ENCODE results near the gene SLCO4C1. TPM values are rescaled to one million over a fixed set of nuclear protein-coding genes. Genes with fewer than 3 reads are reported as not detected.

The SLCO4C1 gene
- total RNA-seq, 1 experiment from 2014 or later = not detected

- H3K27me3 ChIP-seq = 0 out of 2 replicates have a peak, but pooled peaks cover 2% of the 10 kb centered on the region
- no peaks in the 10 kb centered on the region for H3K36me3 ChIP-seq
- no peak overlapping the region for H3K4me3 ChIP-seq
- DNase-seq = no peak
- no peaks in the 10 kb centered on the region for H3K9me3 ChIP-seq
These were observed 9.6 kb downstream of the SLCO4C1 start for GRCh38 chr5:102286476-102286875.

- Histone ChIP-seq H3K9me3 (no peaks in the 10 kb centered on the region), H3K27me3 (0 out of 2 replicates have a peak, but pooled peaks cover 2% of the 10 kb centered on the region), H3K4me3 (no peak overlapping the region), H3K36me3 (no peaks in the 10 kb centered on the region)
- DNase-seq = no peak
These were observed 12.8 kb downstream of the SLCO4C1 start for GRCh38 chr5:102283102-102283797.

- no peaks in the 10 kb centered on the region for H3K36me3 ChIP-seq
- H3K27me3 ChIP-seq = 0 out of 2 replicates have a peak, but pooled peaks cover 2% of the 10 kb centered on the region
- DNase-seq = no peak
- H3K4me3 ChIP-seq = no peak overlapping the region
- no peaks in the 10 kb centered on the region for H3K9me3 ChIP-seq
These were observed 16.4 kb downstream of the SLCO4C1 start for GRCh38 chr5:102279711-102280110.

- no peak for DNase-seq
- Histone ChIP-seq H3K27me3 (no peaks in the 10 kb centered on the region), H3K9me3 (no peaks in the 10 kb centered on the region), H3K4me3 (no peak overlapping the region), H3K36me3 (no peaks in the 10 kb centered on the region)
These were observed 17.9 kb downstream of the SLCO4C1 start for GRCh38 chr5:102278231-102278630.

- Histone ChIP-seq H3K9me3 (no peaks in the 10 kb centered on the region), H3K4me3 (no peak overlapping the region), H3K36me3 (no peaks in the 10 kb centered on the region), H3K27me3 (no peaks in the 10 kb centered on the region)
- DNase-seq = no peak
These were observed 18.9 kb downstream of the SLCO4C1 start for GRCh38 chr5:102277144-102277543.

- Histone ChIP-seq H3K4me3 (no peak overlapping the region), H3K27me3 (no peaks in the 10 kb centered on the region), H3K9me3 (no peaks in the 10 kb centered on the region), H3K36me3 (no peaks in the 10 kb centered on the region)
- DNase-seq = no peak
These were observed 24.3 kb downstream of the SLCO4C1 start for GRCh38 chr5:102271759-102272158.

GRCh38 chr5:102270036-102270435 lies 26.0 kb downstream of the SLCO4C1 start:
- no peak overlapping the region for H3K4me3 ChIP-seq
- DNase-seq = no peak
- H3K9me3 ChIP-seq = no peaks in the 10 kb centered on the region
- H3K27me3 ChIP-seq = no peaks in the 10 kb centered on the region; the same call in 1 of the 2 replicates
- H3K36me3 ChIP-seq = no peaks in the 10 kb centered on the region

GRCh38 chr5:102262688-102263087 lies 33.4 kb downstream of the SLCO4C1 start:
- Histone ChIP-seq H3K4me3 (no peak overlapping the region), H3K27me3 (no peaks in the 10 kb centered on the region; the same call in 1 of the 2 replicates), H3K9me3 (no peaks in the 10 kb centered on the region), H3K36me3 (no peaks in the 10 kb centered on the region)
- no peak for DNase-seq

- DNase-seq = no peak
- H3K27me3 ChIP-seq = no peaks in the 10 kb centered on the region
- no peak overlapping the region for H3K4me3 ChIP-seq
These were observed 46.7 kb downstream of the SLCO4C1 start for GRCh38 chr5:102249381-102249780.

GRCh38 chr5:102243213-102243612 lies 52.9 kb downstream of the SLCO4C1 start:
- DNase-seq = no peak
- no peaks in the 10 kb centered on the region for H3K36me3 ChIP-seq
- no peak overlapping the region for H3K4me3 ChIP-seq
- no peaks in the 10 kb centered on the region for H3K9me3 ChIP-seq
- H3K27me3 ChIP-seq = 0 out of 2 replicates have a peak, but pooled peaks cover 4% of the 10 kb centered on the region

More at GRCh38 chr5:102249381-102249780, 46.7 kb downstream of the SLCO4C1 start:
- H3K36me3 ChIP-seq = no peaks in the 10 kb centered on the region
- H3K9me3 ChIP-seq = no peaks in the 10 kb centered on the region

GRCh38 chr5:102241809-102242421 lies 54.2 kb downstream of the SLCO4C1 start:
- no peaks in the 10 kb centered on the region for H3K9me3 ChIP-seq
- DNase-seq = no peak
- no peaks in the 10 kb centered on the region for H3K36me3 ChIP-seq
- H3K4me3 ChIP-seq = no peak overlapping the region
- 0 out of 2 replicates have a peak, but pooled peaks cover 4% of the 10 kb centered on the region for H3K27me3 ChIP-seq

GRCh38 chr5:102231693-102232619 lies 64.1 kb downstream of the SLCO4C1 start:
- DNase-seq = no peak
- no peaks in the 10 kb centered on the region for H3K27me3 ChIP-seq
- H3K36me3 ChIP-seq = no peaks in the 10 kb centered on the region
- no peaks in the 10 kb centered on the region for H3K9me3 ChIP-seq
- H3K4me3 ChIP-seq = no peak overlapping the region

- no peaks in the 10 kb centered on the region for H3K36me3 ChIP-seq
- H3K27me3 ChIP-seq = no peaks in the 10 kb centered on the region
- no peaks in the 10 kb centered on the region for H3K9me3 ChIP-seq
- DNase-seq = no peak
- no peak overlapping the region for H3K4me3 ChIP-seq
These were observed 66.4 kb downstream of the SLCO4C1 start for GRCh38 chr5:102229685-102230084.

- Histone ChIP-seq H3K27me3 (no peaks in the 10 kb centered on the region), H3K36me3 (no peaks in the 10 kb centered on the region), H3K4me3 (no peak overlapping the region), H3K9me3 (peaks cover 6% of the 10 kb centered on the region; the same call in 1 of the 2 replicates)
- DNase-seq = no peak
These were observed 69.8 kb downstream of the SLCO4C1 start for GRCh38 chr5:102226321-102226720.

GRCh38 chr5:102223542-102224477 lies 72.3 kb downstream of the SLCO4C1 start:
- H3K9me3 ChIP-seq = peaks cover 6% of the 10 kb centered on the region; the same call in 1 of the 2 replicates
- H3K27me3 ChIP-seq = no peaks in the 10 kb centered on the region
- no peaks in the 10 kb centered on the region for H3K36me3 ChIP-seq
- DNase-seq = no peak
- no peak overlapping the region for H3K4me3 ChIP-seq

- no peaks in the 10 kb centered on the region for H3K36me3 ChIP-seq
- H3K27me3 ChIP-seq = no peaks in the 10 kb centered on the region
- H3K4me3 ChIP-seq = no peak overlapping the region
- DNase-seq = no peak
- H3K9me3 ChIP-seq = peaks cover 6% of the 10 kb centered on the region; the same call in 1 of the 2 replicates
These were observed 73.3 kb downstream of the SLCO4C1 start for GRCh38 chr5:102222772-102223171.

Measured in MG63 (cell line).